Left lung (tissue), 10 donors: ENCODE measurements around the gene VPS37C. TPM values are rescaled to one million over a fixed set of nuclear protein-coding genes. Genes with fewer than 3 reads are reported as not detected.
"Not testable (repeated sequence)": the region's sequence is repeated elsewhere in the genome, so short reads cannot be mapped to it uniquely, and the experiment has no call there.

Experiments
- ATAC-seq: fragments of 200-7000 bp; cut with Tn5 transposase; one replicate; pipeline ENCODE4 v1.9.1; 2020; ENCODE audit warnings: moderate library complexity
- DNase-seq, 4 donors: peaks; one replicate each; pipeline ENCODE4 v3.0.0-alpha.2; 2013 to 2020
- H3K27ac ChIP-seq, 2 donors: fragments of 200-600 bp; sonication (generic) in 1 of 2; one replicate each; pipeline versions ENCODE4 v1.5.0 to v1.8.0; 2020 to 2021
- H3K27me3 ChIP-seq, 2 donors: fragments of 200-600 bp; sonication (generic) in 1 of 2; one replicate each; pipeline versions ENCODE4 v1.5.0 to v1.8.0; 2020 to 2021
- H3K36me3 ChIP-seq, 2 donors: fragments of 200-600 bp; sonication (generic) in 1 of 2; one replicate each; pipeline versions ENCODE4 v1.5.0 to v1.8.0; 2020 to 2021
- H3K4me1 ChIP-seq, 2 donors: fragments of 200-600 bp; one replicate each; pipeline ENCODE4 v1.8.0; 2021
- H3K4me3 ChIP-seq, 2 donors: fragments of 200-600 bp; sonication (generic) in 1 of 2; one replicate each; pipeline versions ENCODE4 v1.5.0 to v1.8.0; 2020 to 2021; ENCODE audit warnings: mild to moderate bottlenecking in 1 of 2
- H3K9me3 ChIP-seq, 2 donors: fragments of 200-600 bp; sonication (generic) in 1 of 2; one replicate each; pipeline versions ENCODE4 v1.5.0 to v1.8.0; 2020 to 2021
- intact Hi-C, 2 donors: fragments of 100-400 bp; cut with DNase I; formaldehyde crosslinking; loops; one replicate each; pipeline versions ENCODE4 v1.11.2 to v1.14.2; 2022
- polyA plus RNA-seq, 6 donors: library from polyadenylated mRNA; unstranded; fragments of 120-200 nt; gene quantifications; one replicate each; pipeline ENCODE4 v1.2.1, GENCODE V29; 2013; ENCODE audit not compliant: insufficient read length in 6 of 6
- total RNA-seq, 2 donors: library from RNA; stranded (reverse); fragmentation: NEBNext Ultra II Directional; extraction: Animal tissue kit (Norgen Biotek cat#: 25700); gene quantifications; one replicate each; pipeline ENCODE4 v1.2.1, GENCODE V29; 2021
- TF ChIP-seq, protein P1 (sequence below), 2 donors: fragments of 200-600 bp; sonication (generic) in 1 of 2; IDR thresholded peaks; one replicate each; pipeline versions ENCODE4 v1.5.0 to v1.8.0; 2021; ENCODE audit warnings: antibody characterized with exemption in 2 of 2
- donor health status: DM: no; HTN: yes; CAD: no.
- donor health status: DM: no; HTN: no; CAD: no.

VPS37C gene
- total and polyA plus RNA-seq, 8 donors: 14.7 to 30.8 (median 17.7) TPM

DNA sequence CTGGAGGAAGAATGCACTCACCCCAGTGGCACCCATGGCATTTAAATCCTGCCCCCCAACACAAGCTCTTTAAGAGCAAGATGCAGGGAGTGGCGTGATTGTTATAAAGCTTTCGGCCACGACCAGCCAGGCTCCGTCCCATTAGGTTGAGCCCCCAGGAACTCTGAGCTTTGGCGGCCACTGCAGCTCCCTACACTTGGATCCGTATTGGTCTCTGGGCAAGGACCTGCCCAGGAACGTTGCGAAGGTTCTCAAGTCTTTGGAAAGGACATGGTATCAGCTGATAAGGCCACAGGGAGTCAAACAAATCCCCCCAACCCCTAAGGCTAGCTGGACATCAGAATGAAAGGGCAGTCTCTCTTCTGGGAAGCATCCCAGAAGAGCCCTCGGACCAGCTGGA lies 9.3 kb upstream of the VPS37C start:
- Histone ChIP-seq H3K4me1 (peaks cover 0 to 26% of the 10 kb centered on the region in 2 donors), H3K4me3 (no peak overlapping the region), H3K9me3 (peaks cover 0 to 5% of the 10 kb centered on the region in 2 donors), H3K27me3 (peaks cover 0 to 8% of the 10 kb centered on the region in 2 donors), H3K27ac (no peak overlapping the region), H3K36me3 (no peaks in the 10 kb centered on the region)
- TF ChIP-seq, protein P1, sequence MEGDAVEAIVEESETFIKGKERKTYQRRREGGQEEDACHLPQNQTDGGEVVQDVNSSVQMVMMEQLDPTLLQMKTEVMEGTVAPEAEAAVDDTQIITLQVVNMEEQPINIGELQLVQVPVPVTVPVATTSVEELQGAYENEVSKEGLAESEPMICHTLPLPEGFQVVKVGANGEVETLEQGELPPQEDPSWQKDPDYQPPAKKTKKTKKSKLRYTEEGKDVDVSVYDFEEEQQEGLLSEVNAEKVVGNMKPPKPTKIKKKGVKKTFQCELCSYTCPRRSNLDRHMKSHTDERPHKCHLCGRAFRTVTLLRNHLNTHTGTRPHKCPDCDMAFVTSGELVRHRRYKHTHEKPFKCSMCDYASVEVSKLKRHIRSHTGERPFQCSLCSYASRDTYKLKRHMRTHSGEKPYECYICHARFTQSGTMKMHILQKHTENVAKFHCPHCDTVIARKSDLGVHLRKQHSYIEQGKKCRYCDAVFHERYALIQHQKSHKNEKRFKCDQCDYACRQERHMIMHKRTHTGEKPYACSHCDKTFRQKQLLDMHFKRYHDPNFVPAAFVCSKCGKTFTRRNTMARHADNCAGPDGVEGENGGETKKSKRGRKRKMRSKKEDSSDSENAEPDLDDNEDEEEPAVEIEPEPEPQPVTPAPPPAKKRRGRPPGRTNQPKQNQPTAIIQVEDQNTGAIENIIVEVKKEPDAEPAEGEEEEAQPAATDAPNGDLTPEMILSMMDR (IDR thresholded peaks at IDR 0.05): no peak
- ATAC-seq: no peak
- intact Hi-C loops: no loop called here
- DNase-seq: no peak

DNA sequence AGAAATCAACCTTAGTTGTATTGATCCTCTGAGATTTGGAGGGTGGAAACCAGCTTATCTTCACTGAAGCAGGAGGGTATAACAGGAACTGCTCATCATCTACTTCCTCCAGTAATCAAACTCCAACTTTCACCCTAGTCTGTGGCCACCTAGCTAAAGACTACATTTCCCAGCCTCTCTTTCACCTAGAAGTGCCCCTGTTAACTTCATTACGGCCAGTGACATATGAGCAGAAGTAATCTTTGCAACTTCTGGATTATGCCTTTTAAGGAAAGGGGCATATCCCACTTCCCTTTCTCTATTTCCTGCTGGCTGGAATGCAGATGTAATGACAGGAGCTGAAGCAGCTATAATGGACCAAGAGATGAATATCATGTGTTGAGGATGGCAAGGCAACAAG lies 7.6 kb upstream of the VPS37C start:
- Histone ChIP-seq H3K36me3 (no peaks in the 10 kb centered on the region), H3K9me3 (peaks cover 0 to 5% of the 10 kb centered on the region in 2 donors), H3K4me1 (peaks cover 0 to 38% of the 10 kb centered on the region in 2 donors), H3K27me3 (no peaks in the 10 kb centered on the region), H3K4me3 (no peak overlapping the region), H3K27ac (peak overlapping the region in 1 of 2 donors; percentile 78)
- no peak for DNase-seq
- ATAC-seq: no peak
- intact Hi-C loops: no loop called here
- TF ChIP-seq, protein P1 (IDR thresholded peaks at IDR 0.05): no peak

DNA sequence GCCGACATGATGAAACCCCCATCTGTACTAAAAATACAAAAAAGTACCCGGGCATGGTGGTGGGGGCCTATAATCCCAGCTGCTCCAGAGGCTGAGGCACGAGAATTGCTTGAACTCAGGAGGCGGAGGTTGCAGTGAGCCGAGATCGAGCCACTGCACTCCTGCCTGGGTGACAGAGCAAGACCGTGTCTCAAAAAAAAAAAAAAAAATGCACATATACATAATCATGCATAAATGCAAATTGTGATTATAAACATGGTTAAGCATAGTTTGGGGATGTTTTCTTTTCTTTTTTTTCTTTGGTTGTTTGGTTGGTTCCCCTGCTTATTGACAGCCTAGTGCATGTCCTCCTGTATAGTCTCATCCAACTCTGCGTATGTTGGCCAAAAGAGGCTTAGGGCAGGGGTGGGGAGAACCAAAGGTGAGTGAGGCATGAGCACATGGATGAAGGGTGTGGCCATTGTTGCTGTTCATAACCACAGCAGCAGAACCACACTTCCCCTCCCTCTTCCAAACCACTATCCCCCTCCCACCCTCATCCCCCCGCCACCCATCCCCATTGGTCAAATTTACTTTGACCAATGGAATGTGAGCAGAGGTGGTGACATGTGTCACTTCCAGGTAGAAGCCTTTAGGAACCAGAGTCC lies 6.9 kb upstream of the VPS37C start:
- peaks cover 0 to 5% of the 10 kb centered on the region in 2 donors for H3K9me3 ChIP-seq
- intact Hi-C loops: no loop called here
- H3K4me3 ChIP-seq: no peak overlapping the region
- ATAC-seq (no peak), DNase-seq (no peak)
- H3K36me3 ChIP-seq: no peaks in the 10 kb centered on the region
- TF ChIP-seq, protein P1 (IDR thresholded peaks at IDR 0.05): no peak
- H3K27ac ChIP-seq: peak overlapping the region in 1 of 2 donors; percentile 78
- H3K27me3 ChIP-seq: no peaks in the 10 kb centered on the region
- peaks cover 0 to 44% of the 10 kb centered on the region in 2 donors for H3K4me1 ChIP-seq

DNA sequence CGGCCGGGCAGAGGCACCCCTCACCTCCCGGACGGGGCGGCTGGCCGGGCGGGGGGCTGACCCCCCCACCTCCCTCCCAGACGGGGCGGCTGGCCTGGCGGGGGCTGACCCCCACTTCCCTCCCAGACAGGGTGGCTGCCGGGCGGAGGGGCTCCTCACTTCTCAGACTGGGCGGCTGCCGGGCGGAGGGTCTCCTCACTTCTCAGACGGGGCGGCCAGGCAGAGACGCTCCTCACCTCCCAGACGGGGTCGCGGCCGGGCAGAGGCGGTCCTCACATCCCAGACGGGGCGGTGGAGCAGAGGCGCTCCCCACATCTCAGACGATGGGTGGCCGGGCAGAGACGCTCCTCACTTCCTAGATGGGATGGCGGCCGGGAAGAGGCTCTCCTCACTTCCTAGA lies 5.1 kb upstream of the VPS37C start:
- intact Hi-C loops, H3K27me3 ChIP-seq, H3K27ac ChIP-seq, DNase-seq, ATAC-seq, H3K36me3 ChIP-seq, H3K9me3 ChIP-seq: not testable (repeated sequence)
- Histone ChIP-seq H3K4me1 (peaks cover 3 to 45% of the 10 kb centered on the region in 2 donors), H3K4me3 (peak overlapping the region in 1 of 2 donors; percentile 15)

DNA sequence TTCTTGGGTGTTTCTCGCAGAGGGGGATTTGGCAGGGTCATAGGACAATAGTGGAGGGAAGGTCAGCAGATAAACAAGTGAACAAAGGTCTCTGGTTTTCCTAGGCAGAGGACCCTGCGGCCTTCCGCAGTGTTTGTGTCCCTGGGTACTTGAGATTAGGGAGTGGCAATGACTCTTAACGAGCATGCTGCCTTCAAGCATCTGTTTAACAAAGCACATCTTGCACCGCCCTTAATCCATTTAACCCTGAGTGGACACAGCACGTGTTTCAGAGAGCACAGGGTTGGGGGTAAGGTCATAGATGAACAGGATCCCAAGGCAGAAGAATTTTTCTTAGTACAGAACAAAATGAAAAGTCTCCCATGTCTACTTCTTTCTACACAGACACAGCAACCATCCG lies 4.6 kb upstream of the VPS37C start:
- H3K27me3 ChIP-seq, H3K36me3 ChIP-seq, ATAC-seq, intact Hi-C loops, DNase-seq, H3K9me3 ChIP-seq: not testable (repeated sequence)
- peak overlapping the region in 1 of 2 donors; percentile 21 for H3K4me3 ChIP-seq
- H3K27ac ChIP-seq: peak overlapping the region in 1 of 2 donors; percentile 99
- H3K4me1 ChIP-seq: peaks cover 4 to 45% of the 10 kb centered on the region in 2 donors

DNA sequence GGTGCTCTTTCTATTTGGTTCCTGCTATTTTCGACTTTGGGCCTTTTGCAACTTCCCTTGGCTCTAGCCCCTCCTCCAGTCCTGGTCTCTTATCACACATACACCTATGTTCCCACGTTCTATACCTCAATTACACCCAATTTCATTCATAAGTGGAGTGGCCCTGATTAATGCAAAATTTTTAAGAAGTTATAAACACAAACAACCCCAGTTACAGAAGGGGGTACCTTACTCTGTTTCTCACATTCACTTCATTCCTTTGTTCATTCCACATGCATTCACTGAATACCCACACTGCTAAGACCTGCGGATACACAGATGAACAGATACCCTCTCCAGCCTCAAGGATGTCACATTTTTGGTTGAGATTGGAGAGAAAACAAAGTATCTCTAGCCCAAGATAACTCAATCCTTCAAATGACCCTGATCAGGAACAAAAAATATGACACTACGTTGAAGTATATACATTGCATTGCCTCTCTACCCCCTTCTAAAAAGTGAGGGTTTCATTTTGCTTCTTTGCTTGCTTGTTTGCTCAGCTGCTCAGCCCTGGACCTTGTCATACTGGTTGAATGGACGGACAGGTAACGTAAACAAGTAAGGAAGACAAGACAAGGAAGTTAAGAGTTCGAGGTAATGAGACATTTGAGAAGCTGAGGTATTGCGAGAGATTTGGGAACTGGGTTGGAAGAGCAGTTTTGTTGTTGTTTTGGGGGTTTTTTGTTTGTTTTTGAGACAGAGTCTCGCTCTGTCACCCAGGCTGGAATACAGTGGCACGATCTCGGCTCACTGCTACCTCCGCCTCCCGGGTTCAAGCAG lies 3.6 kb upstream of the VPS37C start:
- peak overlapping the region in 1 of 2 donors; percentile 21 for H3K4me3 ChIP-seq
- intact Hi-C loops: no loop called here
- peak overlapping the region; percentile 44 to 99 for H3K27ac ChIP-seq
- H3K27me3 ChIP-seq: no peaks in the 10 kb centered on the region
- ATAC-seq: no peak
- no peaks in the 10 kb centered on the region for H3K9me3 ChIP-seq
- peaks cover 11 to 55% of the 10 kb centered on the region in 2 donors for H3K4me1 ChIP-seq
- H3K36me3 ChIP-seq: no peaks in the 10 kb centered on the region
- TF ChIP-seq, protein P1 (IDR thresholded peaks at IDR 0.05): no peak
- no peak for DNase-seq
